Esophagus (tissue), 2 donors: Measurements from ENCODE around the gene GMPR. TPM values are rescaled to one million over a fixed set of nuclear protein-coding genes. Genes with fewer than 3 reads are reported as not detected.

Experiments used
- H3K27ac ChIP-seq, 2 donors: one replicate each; pipeline ENCODE4 v1.5.1; 2013; ENCODE audit warnings: low read depth in 2 of 2, mild to moderate bottlenecking in 2 of 2, inconsistent platforms in 1 of 2, low read length in 1 of 2, moderate library complexity in 1 of 2
- H3K27me3 ChIP-seq, 2 donors: one replicate each; pipeline ENCODE4 v1.6.1; 2013; ENCODE audit warnings: low read length in 2 of 2, control low read depth in 1 of 2, mild to moderate bottlenecking in 1 of 2; ENCODE audit not compliant: insufficient read depth in 2 of 2, control insufficient read depth in 1 of 2
- H3K36me3 ChIP-seq, 2 donors: one replicate each; pipeline ENCODE4 v1.6.1; 2013; ENCODE audit warnings: low read length in 1 of 2; ENCODE audit not compliant: control insufficient read depth in 2 of 2, insufficient read depth in 2 of 2
- H3K4me1 ChIP-seq, 2 donors: one replicate each; pipeline ENCODE4 v1.6.1; 2013; ENCODE audit warnings: low read length in 1 of 2; ENCODE audit not compliant: control insufficient read depth in 2 of 2, insufficient read depth in 2 of 2
- H3K4me3 ChIP-seq, 2 donors: one replicate each; pipeline ENCODE4 v1.5.1; 2013; ENCODE audit warnings: low read length in 2 of 2, mild to moderate bottlenecking in 2 of 2, low read depth in 1 of 2, moderate library complexity in 1 of 2
- H3K9me3 ChIP-seq, 2 donors: one replicate each; pipeline ENCODE4 v1.6.1; 2013; ENCODE audit warnings: mild to moderate bottlenecking in 2 of 2, low read depth in 1 of 2, low read length in 1 of 2, moderate library complexity in 1 of 2; ENCODE audit not compliant: control insufficient read depth in 2 of 2, insufficient read depth in 1 of 2
- WGBS, 2 donors: extraction: QIAGEN DNeasy Blood & Tissue Kit; methylation state at CpG; one replicate each; pipeline ENCODE4 v1.1.7; 2013; 5-methylcytosine and 5-hydroxymethylcytosine counted together
- polyA plus RNA-seq, 2 donors: library from polyadenylated mRNA; stranded (reverse); fragments of 200-250 nt; gene quantifications; one replicate each; pipeline ENCODE4 v1.2.3, GENCODE V29; 2013
- donor health status: healthy with polysubstance abuse.
- donor health status: Bipolar disorder and iron deficiency.

Gene GMPR
- polyA plus RNA-seq, 2 donors = 1.9 to 2.5 TPM

DNA sequence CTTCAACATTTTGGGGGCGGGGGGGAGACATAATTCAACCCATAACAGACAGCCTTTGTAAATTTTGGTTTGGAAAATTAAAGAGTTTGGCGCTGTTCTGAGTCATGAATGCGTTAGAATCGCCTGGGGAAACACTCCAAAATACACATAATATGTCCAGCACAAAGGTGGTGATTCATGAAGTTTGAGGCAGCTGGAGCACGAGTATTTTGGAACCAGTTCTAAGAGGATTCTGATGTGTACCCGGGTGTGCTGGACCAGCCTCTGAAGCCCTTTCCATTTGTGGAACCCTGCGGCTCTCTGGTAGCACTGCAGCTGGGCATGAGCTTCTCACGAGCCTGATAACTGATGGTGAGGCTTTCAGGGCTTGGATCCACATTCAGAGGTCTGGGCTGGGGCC is 4.7 kb downstream of the GMPR start:
- peaks cover 0 to 15% of the 10 kb centered on the region in 2 donors for H3K4me1 ChIP-seq
- H3K27ac ChIP-seq = no peak overlapping the region
- no peaks in the 10 kb centered on the region for H3K27me3 ChIP-seq
- H3K36me3 ChIP-seq = no peaks in the 10 kb centered on the region
- no peak overlapping the region for H3K4me3 ChIP-seq
- no peaks in the 10 kb centered on the region for H3K9me3 ChIP-seq
- 38 to 51% methylated on average over 8 of the region's 8 CpGs for WGBS, 2 donors

DNA sequence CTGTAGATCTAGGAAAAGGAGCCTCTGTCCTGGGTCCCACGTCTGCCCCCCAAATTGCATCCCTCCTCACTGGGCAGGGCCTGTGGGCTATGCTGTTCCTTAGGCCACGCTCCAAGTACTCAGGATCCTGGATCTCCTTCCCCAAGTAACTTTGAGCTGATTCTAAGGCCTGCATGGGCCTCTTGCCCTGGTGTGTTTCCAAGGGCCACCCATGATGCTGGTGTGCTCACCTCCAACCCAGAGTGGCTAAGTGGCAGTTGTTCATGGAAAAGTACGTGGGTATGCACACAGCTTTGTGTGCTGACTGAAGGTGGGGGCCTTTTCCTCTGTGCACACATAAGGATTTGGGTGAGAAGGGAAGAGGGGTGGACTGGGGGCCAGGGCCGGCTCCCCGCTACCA is 5.3 kb downstream of the GMPR start:
- Histone ChIP-seq H3K4me1 (peaks cover 0 to 12% of the 10 kb centered on the region in 2 donors), H3K4me3 (no peak overlapping the region), H3K36me3 (no peaks in the 10 kb centered on the region), H3K27me3 (no peaks in the 10 kb centered on the region), H3K27ac (no peak overlapping the region), H3K9me3 (no peaks in the 10 kb centered on the region)
- WGBS, 2 donors = 73 to 87% methylated on average over 5 of the region's 5 CpGs

DNA sequence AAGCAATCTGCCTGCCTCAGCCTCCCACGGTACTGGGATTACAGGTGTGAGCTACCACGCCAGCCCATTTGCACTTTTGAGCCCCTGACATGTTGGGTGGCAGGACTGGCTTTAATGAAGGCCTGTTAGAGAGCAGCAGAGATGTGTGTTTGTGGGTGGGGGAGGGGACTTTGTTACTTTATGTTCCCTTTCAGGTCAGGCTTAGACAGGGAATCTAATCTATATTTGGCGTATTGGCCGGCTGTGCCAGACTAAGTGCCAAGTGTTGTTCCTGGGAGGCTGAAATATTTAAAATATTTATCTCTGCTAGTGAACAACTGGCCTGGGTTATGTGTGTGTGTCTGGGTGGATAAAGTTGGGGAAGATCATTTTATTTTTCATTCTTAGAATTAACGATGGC is 6.1 kb downstream of the GMPR start:
- Histone ChIP-seq H3K27ac (no peak overlapping the region), H3K4me1 (peaks cover 0 to 10% of the 10 kb centered on the region in 2 donors), H3K36me3 (no peaks in the 10 kb centered on the region), H3K27me3 (no peaks in the 10 kb centered on the region), H3K4me3 (no peak overlapping the region), H3K9me3 (no peaks in the 10 kb centered on the region)
- 68 to 77% methylated on average over 5 of the region's 5 CpGs for WGBS, 2 donors

DNA sequence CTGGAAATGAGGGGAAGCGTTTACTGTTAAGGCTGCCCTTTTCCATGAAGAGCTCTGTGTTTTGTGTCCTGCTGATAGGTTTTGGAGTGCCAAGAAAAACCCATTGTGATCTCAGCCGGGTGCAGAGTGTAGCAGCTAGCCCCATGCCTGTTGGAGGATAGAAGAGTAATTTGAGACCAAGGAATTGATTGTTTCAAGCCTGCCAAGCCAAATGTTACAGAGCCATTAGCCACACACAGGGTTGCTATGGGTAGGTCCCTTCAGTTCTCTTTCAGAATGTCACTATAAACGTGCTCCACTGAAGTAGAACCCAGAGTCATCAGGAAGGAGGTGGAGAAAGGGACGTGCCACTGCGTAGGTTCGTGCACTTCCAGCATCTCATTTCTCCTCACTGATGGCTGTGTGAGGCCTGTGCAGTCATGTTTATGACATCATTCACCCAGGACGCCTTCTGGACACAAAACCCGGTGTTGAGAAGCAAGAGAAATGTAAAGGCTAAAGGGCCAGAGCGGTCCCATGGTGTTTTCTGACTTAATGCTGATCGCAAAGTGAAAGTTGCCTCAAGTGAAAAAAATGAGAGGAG is 6.6 kb downstream of the GMPR start:
- H3K4me1 ChIP-seq = peaks cover 0 to 8% of the 10 kb centered on the region in 2 donors
- H3K27ac ChIP-seq = no peak overlapping the region
- no peaks in the 10 kb centered on the region for H3K9me3 ChIP-seq
- no peak overlapping the region for H3K4me3 ChIP-seq
- H3K27me3 ChIP-seq = no peaks in the 10 kb centered on the region
- H3K36me3 ChIP-seq = no peaks in the 10 kb centered on the region
- WGBS, 2 donors = 52 to 61% methylated on average over 10 of the region's 10 CpGs

DNA sequence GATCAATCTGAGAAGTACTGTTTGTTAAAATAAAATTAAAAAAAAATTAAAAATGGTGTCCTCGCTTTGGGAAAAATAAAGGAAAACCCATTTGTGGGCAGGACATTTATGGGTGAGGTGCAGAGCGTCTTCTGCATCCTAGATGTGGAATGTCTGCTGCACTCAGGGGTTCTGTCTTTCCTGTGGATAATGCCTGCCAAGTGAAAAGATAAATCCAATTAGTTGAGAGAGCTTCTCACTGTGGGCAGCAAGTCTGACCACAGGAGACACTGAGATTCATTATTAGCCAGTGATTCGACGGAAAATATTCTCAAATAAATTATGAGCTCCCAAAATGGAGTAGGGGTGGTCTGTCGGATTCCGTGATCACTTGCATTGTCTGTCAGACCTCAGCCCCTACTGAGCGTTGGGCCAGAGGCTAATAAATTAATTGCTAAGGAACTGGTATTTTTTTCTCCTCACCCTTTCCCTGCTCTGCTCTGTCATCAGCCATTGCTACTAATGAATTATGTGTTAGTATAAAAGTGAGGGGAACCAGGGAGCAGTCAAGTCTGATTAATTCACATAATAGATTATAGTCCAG is 10.0 kb downstream of the GMPR start:
- Histone ChIP-seq H3K27ac (no peak overlapping the region), H3K4me3 (no peak overlapping the region), H3K27me3 (no peaks in the 10 kb centered on the region), H3K4me1 (peaks cover 0 to 11% of the 10 kb centered on the region in 2 donors), H3K36me3 (no peaks in the 10 kb centered on the region), H3K9me3 (no peaks in the 10 kb centered on the region)
- WGBS, 2 donors = 95 to 96% methylated on average over 7 of the region's 7 CpGs

DNA sequence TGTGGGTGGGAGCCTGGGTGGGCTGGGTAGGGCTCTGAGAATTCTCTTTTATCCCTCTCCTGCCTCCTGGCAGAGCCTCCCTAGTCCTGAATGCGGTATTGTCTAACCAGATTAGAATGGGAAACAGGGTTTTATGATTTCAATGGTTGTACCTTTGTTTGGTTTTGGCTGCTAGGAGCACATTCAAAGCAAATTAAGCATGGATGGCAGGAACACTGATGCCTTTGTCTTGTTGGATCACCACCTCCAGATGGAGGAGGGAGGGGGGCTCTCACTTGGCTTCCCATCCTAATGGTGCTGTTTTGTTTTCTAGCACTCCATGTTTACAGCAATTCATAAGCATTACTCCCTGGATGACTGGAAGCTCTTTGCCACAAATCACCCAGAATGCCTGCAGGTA is 11.6 kb downstream of the GMPR start:
- peaks cover 0 to 3% of the 10 kb centered on the region in 2 donors for H3K4me1 ChIP-seq
- 48 to 50% methylated on average over 1 of the region's 1 CpG for WGBS, 2 donors
- H3K4me3 ChIP-seq = no peak overlapping the region
- H3K36me3 ChIP-seq = no peaks in the 10 kb centered on the region
- H3K9me3 ChIP-seq = no peaks in the 10 kb centered on the region
- H3K27me3 ChIP-seq = no peaks in the 10 kb centered on the region
- no peak overlapping the region for H3K27ac ChIP-seq

DNA sequence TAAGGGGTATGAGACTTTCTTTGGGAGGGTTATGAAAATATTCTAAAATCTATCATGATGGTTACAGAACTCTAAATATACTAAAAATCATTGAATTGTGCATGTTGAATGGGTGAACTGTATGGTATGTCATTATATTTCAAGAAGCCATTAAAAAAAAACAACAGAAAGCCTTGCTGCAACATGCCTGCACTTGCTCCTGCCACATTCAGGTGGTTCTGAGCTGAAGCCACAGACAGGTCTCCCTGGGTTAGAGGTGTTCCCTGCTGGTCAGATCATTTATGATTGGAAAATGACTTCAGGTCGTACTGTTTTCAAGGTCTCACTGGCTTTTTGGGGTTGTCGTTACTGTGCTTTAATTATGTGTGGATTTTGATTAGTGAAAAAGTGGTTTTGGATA is 13.3 kb downstream of the GMPR start:
- no peaks in the 10 kb centered on the region for H3K36me3 ChIP-seq
- peaks cover 0 to 3% of the 10 kb centered on the region in 2 donors for H3K4me1 ChIP-seq
- no peak overlapping the region for H3K4me3 ChIP-seq
- no peak overlapping the region for H3K27ac ChIP-seq
- no peaks in the 10 kb centered on the region for H3K9me3 ChIP-seq
- H3K27me3 ChIP-seq = no peaks in the 10 kb centered on the region
- WGBS, 2 donors = 76 to 78% methylated on average over 2 of the region's 2 CpGs

DNA sequence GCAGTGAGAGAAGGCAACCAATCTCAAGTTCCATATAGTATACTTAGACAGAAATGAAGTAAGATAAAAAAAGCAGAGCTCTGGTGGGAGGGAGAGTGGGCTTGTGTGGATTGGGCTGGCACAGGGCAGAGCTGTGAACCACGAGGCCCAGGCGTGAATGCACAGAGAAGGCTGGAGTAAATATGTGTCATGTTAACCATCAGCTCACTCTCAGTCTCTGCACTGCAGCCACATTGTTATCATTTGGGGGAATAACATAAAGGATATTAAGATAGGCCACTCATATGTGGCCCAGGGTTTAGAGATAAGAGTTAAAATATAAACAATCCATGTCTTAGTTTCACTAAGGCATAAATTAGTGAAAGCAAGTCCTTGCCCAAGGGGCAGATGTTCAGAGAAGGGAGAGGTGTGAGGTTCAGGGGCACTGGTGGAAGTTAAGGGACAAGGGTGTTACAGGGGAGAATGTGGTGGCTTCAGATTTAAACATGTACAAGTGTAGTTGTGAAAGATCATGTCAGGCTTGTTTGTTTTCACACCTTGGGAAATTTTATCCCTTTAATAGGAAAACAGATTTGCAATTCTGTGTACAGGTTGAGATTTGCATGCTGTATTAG is 14.4 kb downstream of the GMPR start:
- WGBS, 2 donors = 70 to 79% methylated on average over 2 of the region's 2 CpGs
- peaks cover 0 to 3% of the 10 kb centered on the region in 2 donors for H3K9me3 ChIP-seq
- H3K36me3 ChIP-seq = no peaks in the 10 kb centered on the region
- no peak overlapping the region for H3K27ac ChIP-seq
- H3K4me1 ChIP-seq = peaks cover 0 to 3% of the 10 kb centered on the region in 2 donors
- no peak overlapping the region for H3K4me3 ChIP-seq
- H3K27me3 ChIP-seq = no peaks in the 10 kb centered on the region

DNA sequence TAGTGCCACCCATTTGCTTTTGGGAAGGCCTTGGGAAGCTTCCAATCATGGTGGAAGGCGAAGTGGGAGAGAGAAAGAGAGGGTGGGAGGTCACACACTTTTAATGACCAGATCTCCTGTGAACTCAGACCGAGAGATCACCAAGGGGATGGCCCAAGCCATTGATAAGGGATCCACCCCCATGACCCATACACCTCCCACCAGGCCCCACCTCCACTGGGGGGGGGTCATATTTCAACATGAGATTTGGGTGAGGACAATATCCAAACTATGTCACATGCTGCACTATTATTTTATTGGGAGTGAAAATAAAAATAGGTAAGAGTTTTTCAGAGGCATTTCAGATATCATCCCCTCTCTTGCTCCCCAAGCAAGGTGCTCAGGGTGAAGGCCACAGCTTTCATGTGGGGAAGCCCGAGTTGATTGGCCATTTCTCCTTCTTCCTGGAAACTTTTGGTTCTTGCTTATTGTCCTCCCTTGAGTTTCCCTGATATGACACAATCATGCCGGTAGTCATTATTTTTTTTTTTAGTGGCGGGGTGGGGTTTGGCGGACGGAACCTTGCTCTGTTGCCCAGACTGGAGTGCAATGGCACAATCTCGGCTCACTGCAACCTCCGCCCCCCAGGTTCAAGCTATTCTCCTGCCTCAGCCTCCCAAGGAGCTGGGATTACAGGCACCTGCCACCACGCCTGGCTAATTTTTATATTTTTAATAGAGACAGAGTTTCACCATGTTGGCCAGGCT is 15.2 kb downstream of the GMPR start:
- Histone ChIP-seq H3K36me3 (no peaks in the 10 kb centered on the region), H3K27ac (no peak overlapping the region)
- 88 to 92% methylated on average over 10 of the region's 10 CpGs for WGBS, 2 donors

More for the DNA sequence above, 15.2 kb downstream of the GMPR start:
- Histone ChIP-seq H3K27me3 (no peaks in the 10 kb centered on the region), H3K4me3 (no peak overlapping the region), H3K4me1 (peaks cover 0 to 3% of the 10 kb centered on the region in 2 donors), H3K9me3 (peaks cover 0 to 4% of the 10 kb centered on the region in 2 donors)
